ENCODE results near the gene FMN1. TPM values are rescaled to one million over a fixed set of nuclear protein-coding genes. Genes with fewer than 3 reads are reported as not detected.
"Not testable (repeated sequence)": the region's sequence is repeated elsewhere in the genome, so short reads cannot be mapped to it uniquely, and the experiment has no call there.

The FMN1 gene
- total and polyA plus RNA-seq, 3 donors from 2014 or later, result 17.7 to 53.7 (median 47.4) TPM

DNA sequence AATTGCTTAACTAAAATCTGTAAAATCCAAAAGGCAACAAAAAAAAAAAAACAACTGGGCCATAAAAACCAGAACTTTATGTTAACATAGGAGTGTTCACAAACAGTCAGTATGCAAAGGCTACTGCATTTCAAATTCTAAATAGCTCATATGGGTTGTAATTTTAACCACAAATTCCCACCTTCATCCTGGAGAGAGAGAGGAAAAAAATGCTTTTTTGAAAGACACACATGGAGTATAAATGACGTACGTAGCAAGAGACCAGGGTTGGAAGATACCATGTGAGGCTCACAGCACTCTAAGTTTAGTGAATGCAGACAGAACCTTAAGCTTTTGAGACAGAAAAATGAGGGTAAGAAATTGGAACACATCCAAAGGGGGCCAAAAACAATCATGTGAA, 115.9 kb downstream of the FMN1 start:
- Histone ChIP-seq H3K27me3 (no peaks in the 10 kb centered on the region), H3K4me1 (no peaks in the 10 kb centered on the region), H3K27ac (no peak overlapping the region), H3K9me3 (no peaks in the 10 kb centered on the region), H3K4me3 (no peak overlapping the region), H3K36me3 (ENCODE audit: low read depth, missing control alignments) (no peaks in the 10 kb centered on the region)
- no peak for DNase-seq
- WGBS, 2 donors, result 88 to 95% methylated on average over 2 of the region's 2 CpGs
- intact Hi-C loops (cut with DNase I; ENCODE audit: low total_unique reads), result no loop called here
- TF ChIP-seq, protein P1, sequence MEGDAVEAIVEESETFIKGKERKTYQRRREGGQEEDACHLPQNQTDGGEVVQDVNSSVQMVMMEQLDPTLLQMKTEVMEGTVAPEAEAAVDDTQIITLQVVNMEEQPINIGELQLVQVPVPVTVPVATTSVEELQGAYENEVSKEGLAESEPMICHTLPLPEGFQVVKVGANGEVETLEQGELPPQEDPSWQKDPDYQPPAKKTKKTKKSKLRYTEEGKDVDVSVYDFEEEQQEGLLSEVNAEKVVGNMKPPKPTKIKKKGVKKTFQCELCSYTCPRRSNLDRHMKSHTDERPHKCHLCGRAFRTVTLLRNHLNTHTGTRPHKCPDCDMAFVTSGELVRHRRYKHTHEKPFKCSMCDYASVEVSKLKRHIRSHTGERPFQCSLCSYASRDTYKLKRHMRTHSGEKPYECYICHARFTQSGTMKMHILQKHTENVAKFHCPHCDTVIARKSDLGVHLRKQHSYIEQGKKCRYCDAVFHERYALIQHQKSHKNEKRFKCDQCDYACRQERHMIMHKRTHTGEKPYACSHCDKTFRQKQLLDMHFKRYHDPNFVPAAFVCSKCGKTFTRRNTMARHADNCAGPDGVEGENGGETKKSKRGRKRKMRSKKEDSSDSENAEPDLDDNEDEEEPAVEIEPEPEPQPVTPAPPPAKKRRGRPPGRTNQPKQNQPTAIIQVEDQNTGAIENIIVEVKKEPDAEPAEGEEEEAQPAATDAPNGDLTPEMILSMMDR (IDR thresholded peaks at IDR 0.05), result no peak
- TF ChIP-seq POLR2A (IDR thresholded peaks at IDR 0.05), result no peak

DNA sequence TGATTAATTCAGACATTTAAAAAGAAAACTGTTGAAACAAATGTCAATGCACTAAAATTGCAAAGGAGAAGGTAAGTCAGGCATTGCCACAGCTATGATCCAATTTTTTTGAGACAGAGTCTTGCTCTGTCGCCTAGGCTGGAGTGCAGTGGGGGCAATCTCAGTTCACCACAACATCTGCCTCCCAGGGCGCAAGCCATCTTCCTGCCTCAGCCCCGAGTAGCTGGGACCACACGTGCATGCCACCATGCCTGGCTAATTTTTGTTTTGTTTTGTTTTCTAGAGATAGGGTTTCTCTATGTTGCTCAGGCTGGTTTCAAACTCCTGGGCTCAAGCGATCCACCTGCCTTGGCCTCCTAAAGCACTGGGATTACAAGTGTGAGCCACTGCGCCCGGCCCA, 117.6 kb downstream of the FMN1 start:
- H3K36me3 ChIP-seq (ENCODE audit: low read depth, missing control alignments), result no peaks in the 10 kb centered on the region
- intact Hi-C loops (cut with DNase I; ENCODE audit: low total_unique reads), result no loop called here
- no peaks in the 10 kb centered on the region for H3K4me1 ChIP-seq
- H3K27me3 ChIP-seq, result no peaks in the 10 kb centered on the region
- DNase-seq, result no peak
- no peaks in the 10 kb centered on the region for H3K9me3 ChIP-seq
- no peak for TF ChIP-seq POLR2A (IDR thresholded peaks at IDR 0.05)
- TF ChIP-seq, protein P1 (IDR thresholded peaks at IDR 0.05), result no peak
- WGBS, 2 donors, result 80 to 84% methylated on average over 7 of the region's 7 CpGs
- H3K27ac ChIP-seq, result no peak overlapping the region
- no peak overlapping the region for H3K4me3 ChIP-seq

DNA sequence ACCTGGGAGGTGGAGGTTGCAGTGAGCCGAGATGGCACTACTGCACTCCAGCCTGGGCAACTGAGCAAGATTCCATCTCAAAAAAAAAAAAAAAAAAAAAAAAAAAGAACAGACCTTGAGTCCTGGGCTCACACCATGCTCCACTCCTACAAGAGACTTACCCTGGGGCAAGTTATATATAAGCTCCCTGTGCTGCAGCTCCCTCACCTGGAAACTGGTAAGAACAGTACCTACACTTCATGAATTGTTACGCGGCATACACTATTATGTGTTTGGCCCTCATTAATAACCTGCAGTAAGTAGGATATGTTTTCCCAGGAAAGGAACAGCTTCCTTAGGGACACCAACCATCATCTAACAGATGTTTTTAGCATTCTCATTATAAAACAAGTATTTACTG, 119.6 kb downstream of the FMN1 start:
- 88 to 89% methylated on average over 3 of the region's 3 CpGs for WGBS, 2 donors
- DNase-seq, result no peak
- Histone ChIP-seq H3K27ac (no peak overlapping the region), H3K36me3 (ENCODE audit: low read depth, missing control alignments) (no peaks in the 10 kb centered on the region), H3K27me3 (no peaks in the 10 kb centered on the region), H3K4me3 (no peak overlapping the region), H3K9me3 (no peaks in the 10 kb centered on the region), H3K4me1 (no peaks in the 10 kb centered on the region)
- intact Hi-C loops (cut with DNase I; ENCODE audit: low total_unique reads), result no loop called here
- no peak for TF ChIP-seq POLR2A (IDR thresholded peaks at IDR 0.05)
- TF ChIP-seq, protein P1 (IDR thresholded peaks at IDR 0.05), result no peak

DNA sequence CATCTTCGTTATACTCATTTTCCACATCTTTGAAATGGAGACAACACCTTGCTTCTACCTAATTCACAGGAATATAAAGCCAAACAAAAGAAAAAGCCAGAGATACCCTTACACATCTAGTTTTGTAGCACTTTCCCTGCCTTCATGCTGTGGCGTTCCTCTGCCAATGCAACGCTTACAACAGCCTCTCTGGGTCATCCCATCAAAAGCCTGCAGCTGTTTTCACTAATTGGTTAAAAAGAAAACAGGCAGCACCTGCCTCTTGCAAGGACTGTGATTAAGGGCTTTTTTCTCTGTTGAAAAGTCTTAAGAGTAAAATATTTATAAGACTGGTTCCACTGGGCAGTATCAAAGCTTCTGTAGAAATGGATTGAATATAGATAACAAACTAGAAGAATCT, 120.3 kb downstream of the FMN1 start:
- intact Hi-C loops (cut with DNase I; ENCODE audit: low total_unique reads), result no loop called here
- 56 to 82% methylated on average over 3 of the region's 3 CpGs for WGBS, 2 donors
- Histone ChIP-seq H3K4me3 (no peak overlapping the region), H3K4me1 (no peaks in the 10 kb centered on the region), H3K9me3 (no peaks in the 10 kb centered on the region), H3K27me3 (no peaks in the 10 kb centered on the region), H3K27ac (no peak overlapping the region), H3K36me3 (ENCODE audit: low read depth, missing control alignments) (no peaks in the 10 kb centered on the region)
- TF ChIP-seq, protein P1 (IDR thresholded peaks at IDR 0.05), result no peak
- TF ChIP-seq POLR2A (IDR thresholded peaks at IDR 0.05), result no peak
- no peak for DNase-seq

DNA sequence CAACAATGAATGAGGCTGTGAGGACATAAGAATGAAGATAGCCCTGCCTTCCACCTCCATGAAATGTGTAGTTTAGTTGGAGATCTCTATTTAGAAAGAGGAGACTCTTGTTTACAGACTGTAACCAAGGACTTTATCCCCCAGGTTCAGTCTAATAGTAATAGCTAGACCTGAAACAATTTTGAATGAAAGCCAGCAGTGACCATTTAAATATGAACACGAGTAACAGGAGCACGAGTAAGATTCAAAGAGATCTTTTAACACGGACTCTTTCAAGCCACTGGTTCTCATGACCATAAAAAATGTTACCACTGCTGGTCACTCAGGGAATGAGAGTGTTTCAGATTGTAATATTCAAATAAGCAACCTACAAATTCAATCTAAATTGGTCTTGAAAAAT, 123.1 kb downstream of the FMN1 start:
- Histone ChIP-seq H3K4me3 (no peak overlapping the region), H3K27me3 (no peaks in the 10 kb centered on the region), H3K36me3 (ENCODE audit: low read depth, missing control alignments) (no peaks in the 10 kb centered on the region), H3K27ac (no peak overlapping the region), H3K9me3 (no peaks in the 10 kb centered on the region), H3K4me1 (no peaks in the 10 kb centered on the region)
- no peak for TF ChIP-seq POLR2A (IDR thresholded peaks at IDR 0.05)
- TF ChIP-seq, protein P1 (IDR thresholded peaks at IDR 0.05), result no peak
- intact Hi-C loops (cut with DNase I; ENCODE audit: low total_unique reads), result no loop called here
- 66 to 71% methylated on average over 3 of the region's 3 CpGs for WGBS, 2 donors
- DNase-seq, result no peak

DNA sequence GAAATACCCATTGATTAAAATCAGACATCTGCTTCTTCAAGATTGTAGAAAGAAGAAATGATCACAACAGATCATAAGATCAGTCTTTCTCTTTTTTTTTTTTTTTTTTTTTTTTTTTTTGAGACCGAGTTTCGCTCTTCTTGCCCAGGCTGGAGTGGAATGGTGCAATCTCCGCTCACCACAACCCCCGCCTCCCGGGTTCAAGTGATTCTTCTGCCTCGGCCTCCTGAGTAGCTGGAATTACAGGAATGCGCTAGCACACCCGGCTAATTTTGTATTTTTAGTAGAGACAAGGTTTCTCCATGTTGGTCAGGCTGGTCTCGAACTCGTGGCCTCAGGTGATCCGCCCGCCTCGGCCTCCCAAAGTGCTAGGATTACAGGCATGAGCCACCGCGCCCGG, 124.6 kb downstream of the FMN1 start:
- H3K36me3 ChIP-seq (ENCODE audit: low read depth, missing control alignments); H3K9me3 ChIP-seq; H3K4me3 ChIP-seq; H3K27me3 ChIP-seq; DNase-seq; H3K27ac ChIP-seq; H3K4me1 ChIP-seq; intact Hi-C loops (cut with DNase I; ENCODE audit: low total_unique reads): not testable (repeated sequence)
- 97% methylated on average over 11 to 16 of the region's 16 CpGs for WGBS, 2 donors

Data from testis (tissue), 3 donors.